ENCODE measurements around the gene PNKD. TPM values are rescaled to one million over a fixed set of nuclear protein-coding genes. Genes with fewer than 3 reads are reported as not detected.

The PNKD gene
- total RNA-seq, 4 donors from 2014 or later = 40.3 to 74.1 (median 56.5) TPM

GRCh38 chr2:218363736-218364135 lies 93.4 kb downstream of the PNKD start:
- intact Hi-C loops (cut with DNase I) = loop anchor here (5.0 kb wide), 1 partner anchor 41 kb away; no protein-coding TSS in a partner anchor
- no peak for DNase-seq (ENCODE audit: extremely low spot score)

GRCh38 chr2:218364196-218364595 lies 93.9 kb downstream of the PNKD start:
- Histone ChIP-seq H3K27me3 (no peaks in the 10 kb centered on the region), H3K4me3 (no peak overlapping the region), H3K4me1 (peaks cover 15 to 20% (median 18%) of the 10 kb centered on the region in 4 donors), H3K27ac (replicated peaks in 1 of 4) (no peak overlapping the region), H3K9me3 (peaks cover 0 to 8% (median 6%) of the 10 kb centered on the region in 4 donors), H3K36me3 (no peaks in the 10 kb centered on the region)
- intact Hi-C loops (cut with DNase I) = loop anchor here (5.0 kb wide), 1 partner anchor 42 kb away; no protein-coding TSS in a partner anchor
- TF ChIP-seq EP300 (IDR thresholded peaks at IDR 0.05) (no peak), POLR2AphosphoS5 (IDR thresholded peaks at IDR 0.05) (no peak), POLR2A (IDR thresholded peaks at IDR 0.05; ENCODE audit: low read depth) (no peak), CTCF (IDR thresholded peaks at IDR 0.05) (no peak)
- WGBS = 89% methylated on average over 6 of the region's 6 CpGs
- no peak for DNase-seq (ENCODE audit: extremely low spot score)

More at GRCh38 chr2:218363736-218364135, 93.4 kb downstream of the PNKD start:
- no peaks in the 10 kb centered on the region for H3K27me3 ChIP-seq
- no peaks in the 10 kb centered on the region for H3K36me3 ChIP-seq
- TF ChIP-seq CTCF (IDR thresholded peaks at IDR 0.05) = no peak
- no peak for TF ChIP-seq POLR2A (IDR thresholded peaks at IDR 0.05; ENCODE audit: low read depth)
- TF ChIP-seq POLR2AphosphoS5 (IDR thresholded peaks at IDR 0.05) = no peak
- TF ChIP-seq EP300 (IDR thresholded peaks at IDR 0.05) = no peak
- H3K9me3 ChIP-seq = peaks cover 0 to 8% (median 6%) of the 10 kb centered on the region in 4 donors
- no peak overlapping the region for H3K4me3 ChIP-seq
- WGBS = 88% methylated on average over 3 of the region's 3 CpGs
- peaks cover 11 to 15% (median 14%) of the 10 kb centered on the region in 4 donors for H3K4me1 ChIP-seq
- no peak overlapping the region for H3K27ac ChIP-seq (replicated peaks in 1 of 4)

- no peaks in the 10 kb centered on the region for H3K27me3 ChIP-seq
- H3K27ac ChIP-seq (replicated peaks in 1 of 4) = peak overlapping the region; percentile 83 to 88 (median 86)
- intact Hi-C loops (cut with DNase I) = no loop called here
- peak overlapping the region; percentile 55 to 65 (median 60) for H3K4me3 ChIP-seq
- WGBS = 91% methylated on average over 9 of the region's 9 CpGs
- peaks cover 0 to 8% (median 6%) of the 10 kb centered on the region in 4 donors for H3K9me3 ChIP-seq
- TF ChIP-seq CTCF (IDR thresholded peaks at IDR 0.05) (no peak), EP300 (IDR thresholded peaks at IDR 0.05) (no peak)
- DNase-seq (ENCODE audit: extremely low spot score) = no peak
- H3K36me3 ChIP-seq = no peaks in the 10 kb centered on the region
- H3K4me1 ChIP-seq = peaks cover 15 to 25% (median 23%) of the 10 kb centered on the region in 4 donors
These were observed 96.5 kb downstream of the PNKD start for GRCh38 chr2:218366621-218367414.

GRCh38 chr2:218367415-218368149 lies 97.3 kb downstream of the PNKD start:
- 10% methylated on average over 24 of the region's 60 CpGs for WGBS
- no peaks in the 10 kb centered on the region for H3K36me3 ChIP-seq
- peak overlapping the region; percentile 83 to 88 (median 86) for H3K27ac ChIP-seq (replicated peaks in 1 of 4)
- peak; percentile 96 for DNase-seq (ENCODE audit: extremely low spot score)
- H3K4me3 ChIP-seq = peak overlapping the region; percentile 55 to 65 (median 60)
- no peaks in the 10 kb centered on the region for H3K27me3 ChIP-seq
- peaks cover 15 to 25% (median 23%) of the 10 kb centered on the region in 4 donors for H3K4me1 ChIP-seq
- TF ChIP-seq EP300 (IDR thresholded peaks at IDR 0.05) = no peak
- TF ChIP-seq CTCF (IDR thresholded peaks at IDR 0.05) = peak in 1 of 3 experiments; percentile 19
- TF ChIP-seq POLR2AphosphoS5 (IDR thresholded peaks at IDR 0.05) = peak; percentile 94 to 95
- TF ChIP-seq POLR2A (IDR thresholded peaks at IDR 0.05; ENCODE audit: low read depth) = peak; percentile 68
- intact Hi-C loops (cut with DNase I) = no loop called here
- peaks cover 0 to 8% (median 6%) of the 10 kb centered on the region in 4 donors for H3K9me3 ChIP-seq

Data from esophagus muscularis mucosa (tissue), 4 donors.